B cell (primary cell): ENCODE results near the gene TUBAL3. TPM values are rescaled to one million over a fixed set of nuclear protein-coding genes. Genes with fewer than 3 reads are reported as not detected.

ENCODE experiments used
- ATAC-seq: fragments of 200-7000 bp; cut with Tn5 transposase; one replicate; pipeline ENCODE4 v1.10.0; 2021; ENCODE audit warnings: low read depth, mild to moderate bottlenecking, moderate number of reproducible peaks, moderate library complexity
- CTCF ChIA-PET: fragments of 350-600 bp; sonication (Branson Sonifier 250); formaldehyde crosslinking; loops from one replicate; lab custom pipeline; 2021; ENCODE audit warnings: antibody characterized with exemption, inconsistent platforms; lab: Charles Lee
- POLR2A ChIA-PET: fragments of 350-600 bp; sonication (Branson Sonifier 250); formaldehyde crosslinking; loops from one replicate; lab custom pipeline; 2021; ENCODE audit warnings: antibody characterized with exemption; lab: Charles Lee
- DNase-seq: peaks from one replicate; pipeline ENCODE4 v3.0.0; 2013
- H2AFZ ChIP-seq: 2 replicates; pipeline ENCODE4 v1.6.1; 2012; ENCODE audit warnings: mild to moderate bottlenecking, low read depth, low read length; ENCODE audit not compliant: insufficient read depth, poor library complexity, severe bottlenecking
- H3K27ac ChIP-seq, 2 donors: 1 replicate in 1 of 2; 2 replicates in 1 of 2; pipeline ENCODE4 v1.5.1; 2012 to 2013; ENCODE audit warnings: low read length in 2 of 2, mild to moderate bottlenecking in 2 of 2, moderate library complexity in 1 of 2
- H3K27me3 ChIP-seq, 4 experiments: fragments of 200-600 bp in 1 of 4; sonication (generic) in 1 of 4; replicated peaks in 1 of 4; 1 replicate in 2 of 4; 2 replicates in 2 of 4; pipeline versions ENCODE4 v1.6.1 to v1.7.0; 2013 to 2016; ENCODE audit warnings: low read length in 3 of 4, mild to moderate bottlenecking in 2 of 4, mixed read lengths in 1 of 4, moderate library complexity in 1 of 4; ENCODE audit not compliant: insufficient read depth in 4 of 4, control insufficient read depth in 3 of 4; ENCODE audit errors: control extremely low read depth in 1 of 4
- H3K36me3 ChIP-seq, 2 experiments: replicated peaks in 1 of 2; 1 replicate in 1 of 2; 2 replicates in 1 of 2; pipeline versions ENCODE4 v1.6.1 to v1.7.1; 2013; ENCODE audit warnings: low read length in 1 of 2; ENCODE audit not compliant: insufficient read depth in 2 of 2, control insufficient read depth in 1 of 2; ENCODE audit errors: control extremely low read depth in 1 of 2, extremely low read depth in 1 of 2
- H3K4me1 ChIP-seq, 2 donors: fragments of 200-600 bp in 1 of 2; sonication (generic) in 1 of 2; 1 replicate in 1 of 2; 2 replicates in 1 of 2; pipeline versions ENCODE4 v1.5.1 to v1.6.1; 2013 to 2017; ENCODE audit warnings: low read length in 2 of 2; ENCODE audit not compliant: control insufficient read depth in 2 of 2, insufficient read depth in 2 of 2
- H3K4me2 ChIP-seq: replicated peaks from 2 replicates; pipeline ENCODE3; 2012; ENCODE audit warnings: mild to moderate bottlenecking, low read depth, low read length; ENCODE audit not compliant: poor library complexity, severe bottlenecking
- H3K4me3 ChIP-seq, 5 experiments: fragments of 200-600 bp in 1 of 5; sonication (generic) in 1 of 5; 1 replicate in 3 of 5; 2 replicates in 2 of 5; pipeline versions ENCODE4 v1.5.1 to v1.7.0; 2011 to 2016; ENCODE audit warnings: low read length in 4 of 5, mild to moderate bottlenecking in 4 of 5, low read depth in 2 of 5, control low read depth in 1 of 5, moderate library complexity in 1 of 5; ENCODE audit not compliant: insufficient read depth in 1 of 5; ENCODE audit errors: control extremely low read depth in 1 of 5, extremely low read depth in 1 of 5
- H3K79me2 ChIP-seq: fragments of 200-600 bp; sonication (generic); one replicate; pipeline ENCODE4 v1.6.0; 2016; ENCODE audit warnings: low read length; ENCODE audit not compliant: control insufficient read depth, insufficient read depth
- H3K9ac ChIP-seq: fragments of 200-600 bp; sonication (generic); 2 replicates; pipeline ENCODE4 v1.6.1; 2017; ENCODE audit warnings: mild to moderate bottlenecking, low read length, moderate library complexity
- H3K9me3 ChIP-seq, 3 donors: one replicate each; pipeline versions ENCODE4 v1.6.1 to v1.7.1; 2013; ENCODE audit warnings: low read length in 2 of 3; ENCODE audit not compliant: control insufficient read depth in 2 of 3, insufficient read depth in 1 of 3; ENCODE audit errors: control extremely low read depth in 1 of 3
- H4K20me1 ChIP-seq: 2 replicates; pipeline ENCODE4 v1.6.0; 2012; ENCODE audit warnings: mild to moderate bottlenecking, low read length; ENCODE audit not compliant: insufficient read depth, control insufficient read depth, poor library complexity, severe bottlenecking
- H3K27ac Mint-ChIP-seq: one replicate; pipeline ENCODE4 v1.8.0; 2021; ENCODE audit warnings: mixed read lengths
- H3K27me3 Mint-ChIP-seq: one replicate; pipeline ENCODE4 v1.8.0; 2021; ENCODE audit warnings: mixed read lengths
- H3K4me1 Mint-ChIP-seq: one replicate; pipeline ENCODE4 v1.8.0; 2021; ENCODE audit warnings: mixed read lengths
- H3K4me3 Mint-ChIP-seq: one replicate; pipeline ENCODE4 v1.8.0; 2021; ENCODE audit warnings: mixed read lengths
- H3K9me3 Mint-ChIP-seq: one replicate; pipeline ENCODE4 v1.8.0; 2022; ENCODE audit warnings: mixed read lengths; ENCODE audit not compliant: insufficient read depth
- CTCF ChIP-seq: fragments of 200-600 bp; IDR thresholded peaks from one replicate; pipeline ENCODE4 v1.8.0; 2022; ENCODE audit warnings: antibody characterized with exemption, mild to moderate bottlenecking
- EZH2 ChIP-seq: IDR thresholded peaks from 2 replicates; pipeline ENCODE4 v1.6.1; 2012; ENCODE audit warnings: borderline replicate concordance, low read depth, mild to moderate bottlenecking, moderate library complexity, low read length; ENCODE audit not compliant: insufficient read depth, poor library complexity, severe bottlenecking
- WGBS: methylation state at CpG from one replicate; pipeline ENCODE4 v1.1.5; 2013; ENCODE audit warnings: missing lambda C conversion rate; ENCODE audit not compliant: insufficient coverage; 5-methylcytosine and 5-hydroxymethylcytosine counted together
- intact Hi-C: fragments of 100-400 bp; cut with micrococcal nuclease; formaldehyde crosslinking; loops from one replicate; pipeline ENCODE4 v1.10.0; 2022
- polyA minus RNA-seq: library from RNA; depleted of rRNA, polyadenylated mRNA; stranded (reverse); fragments of >200 nt; gene quantifications from 2 replicates; pipeline ENCODE4 v1.2.3, GENCODE V29; 2012
- polyA plus RNA-seq: library from polyadenylated mRNA; depleted of rRNA; stranded (reverse); fragments of >200 nt; gene quantifications from 2 replicates; pipeline ENCODE4 v1.2.3, GENCODE V29; 2012
- total RNA-seq, 2 donors: library from RNA; stranded (reverse); fragments of 120-200 nt in 1 of 2; gene quantifications; 1 replicate in 1 of 2; 2 replicates in 1 of 2; pipeline versions ENCODE4 v1.2.3 to v1.2.4, GENCODE V29; 2013 to 2022

Gene TUBAL3
- total RNA-seq = not detected in 2 replicates
- total RNA-seq (2013) = not detected
- not detected in 2 replicates for polyA plus RNA-seq
- not detected in 2 replicates for polyA minus RNA-seq

- ChIA-PET POLR2A (no interaction called here), CTCF (interaction anchor here (1.0 to 1.5 kb wide), 2 partner anchors 37 to 219 kb away, joined by 4 to 5 read pairs; no protein-coding TSS in a partner anchor)
- H3K27ac Mint-ChIP-seq = no peak within 1 kb of the TSS
- Histone ChIP-seq H4K20me1 (no peaks in the 10 kb centered on the region), H3K9me3 (no peaks in the 10 kb centered on the region), H3K4me1 (no peaks in the 10 kb centered on the region), H3K4me2 (no peak within 1 kb of the TSS), H3K27ac (no peak within 1 kb of the TSS), H3K4me3 (no peak within 1 kb of the TSS), H3K36me3 (no peaks in the 10 kb centered on the region), H3K79me2 (no peaks in the 10 kb centered on the region), H3K9ac (no peak within 1 kb of the TSS), H3K27me3 (peaks cover 0 to 2% (median under 1%) of the 10 kb centered on the region in 4 experiments), H2AFZ (no peak within 1 kb of the TSS)
- no peak for TF ChIP-seq EZH2
- TF ChIP-seq CTCF = no peak
- DNase-seq (no peak), ATAC-seq (no peak)
- H3K4me1 Mint-ChIP-seq = no peaks in the 10 kb centered on the region
- 80% methylated on average over 1 of the region's 8 CpGs for WGBS
- no peaks in the 10 kb centered on the region for H3K9me3 Mint-ChIP-seq
- no peak within 1 kb of the TSS for H3K4me3 Mint-ChIP-seq
- intact Hi-C loops = no loop called here
- peaks cover 19% of the 10 kb centered on the region for H3K27me3 Mint-ChIP-seq
These were observed at the start of gene TUBAL3 for GRCh38 chr10:5404208-5405041. Gene TUBAL3 (minus strand): TSS chr10:5404828. CDS start chr10:5404792, 36 bp downstream.
